HG02970 (cell line): ENCODE data around the gene AP1B1.

ENCODE experiments used
- ATAC-seq: cut with Tn5 transposase; IDR thresholded peaks from one replicate; pipeline ENCODE4 v1.9.1; 2021; ENCODE audit warnings: mild to moderate bottlenecking, moderate library complexity, moderate number of reproducible peaks; ENCODE audit not compliant: unreplicated experiment, low FRiP score

Gene AP1B1

GRCh38 chr22:29334696-29335344 lies 53.5 kb downstream of the AP1B1 start:
- no peak for ATAC-seq

- ATAC-seq = no peak
Observed at GRCh38 chr22:29334148-29334547, 54.2 kb downstream of the AP1B1 start.

- no peak for ATAC-seq
Observed at GRCh38 chr22:29332886-29333496, 55.4 kb downstream of the AP1B1 start.

DNA sequence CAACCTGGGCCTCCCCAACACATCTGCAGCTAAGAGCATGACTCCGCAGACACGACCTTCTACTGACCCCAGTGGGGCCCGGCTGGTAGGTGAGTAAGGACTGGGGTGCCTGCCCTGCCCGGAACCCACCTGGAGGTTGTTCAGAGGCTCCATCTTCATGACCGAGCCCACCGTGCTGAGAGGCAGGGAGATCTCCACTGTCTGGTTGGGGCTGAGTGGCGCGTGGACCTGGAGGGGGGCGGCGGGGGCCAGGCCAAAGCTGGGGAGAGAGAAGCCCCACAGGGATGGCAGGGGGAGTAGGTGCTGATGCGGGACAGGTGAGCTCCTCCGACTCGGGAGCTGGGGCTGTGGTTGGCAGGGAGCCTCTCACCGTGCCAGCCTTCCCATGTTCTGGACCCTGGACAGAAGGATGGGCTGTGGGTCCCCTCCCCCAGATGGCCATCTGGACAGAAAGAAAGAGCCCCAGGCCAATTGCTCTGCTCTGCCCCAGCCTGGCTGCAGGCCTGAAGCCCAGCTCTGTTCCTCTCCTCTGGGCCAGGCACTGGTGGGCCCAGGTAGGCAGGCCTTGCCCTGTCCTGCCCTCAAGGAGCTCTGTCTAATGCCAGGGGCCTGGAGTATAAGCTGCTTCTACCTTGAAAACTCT lies 56.6 kb downstream of the AP1B1 start:
- ATAC-seq = no peak

- no peak for ATAC-seq
Observed at GRCh38 chr22:29331213-29331612, 57.2 kb downstream of the AP1B1 start.

DNA sequence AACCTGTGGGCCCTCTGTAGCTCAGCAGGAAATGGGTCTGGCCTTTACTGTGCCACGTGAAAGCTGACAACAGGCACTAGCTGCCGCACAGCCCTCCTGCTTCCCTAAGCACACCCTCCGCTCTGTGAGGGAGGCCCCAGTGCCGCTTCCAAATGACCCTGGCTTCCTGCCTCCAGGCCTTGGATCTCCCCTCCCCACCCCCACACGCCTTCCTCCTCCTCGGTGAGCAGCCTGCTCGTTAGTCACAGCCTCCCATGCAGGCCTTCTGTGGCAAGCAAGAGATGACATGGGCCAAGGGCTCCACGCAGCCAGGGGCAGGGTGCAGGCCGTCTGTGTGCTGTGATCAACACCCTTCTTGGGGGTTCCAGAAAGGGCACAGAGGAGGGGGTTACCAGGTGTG lies 57.6 kb downstream of the AP1B1 start:
- ATAC-seq = no peak

DNA sequence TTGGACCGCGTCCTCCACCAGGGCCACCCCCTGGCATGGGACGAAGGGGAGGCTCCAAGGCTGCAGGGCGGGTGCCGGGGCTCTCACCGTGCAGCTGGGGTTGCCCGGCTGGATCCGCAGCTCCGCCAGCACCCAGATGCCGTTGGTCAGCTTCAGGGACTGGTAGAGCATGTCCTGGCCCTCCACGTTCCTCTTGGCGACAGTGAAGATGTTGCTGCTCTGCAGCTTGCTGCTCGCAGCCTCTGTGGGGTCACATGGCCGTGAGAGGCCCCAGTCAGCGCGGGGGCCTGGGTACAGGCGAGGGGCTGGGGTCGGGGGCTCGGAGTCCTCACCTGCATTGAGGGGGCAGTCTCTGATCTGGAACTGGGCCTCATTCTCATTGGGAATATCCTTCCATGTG lies 58.1 kb downstream of the AP1B1 start:
- no peak for ATAC-seq

DNA sequence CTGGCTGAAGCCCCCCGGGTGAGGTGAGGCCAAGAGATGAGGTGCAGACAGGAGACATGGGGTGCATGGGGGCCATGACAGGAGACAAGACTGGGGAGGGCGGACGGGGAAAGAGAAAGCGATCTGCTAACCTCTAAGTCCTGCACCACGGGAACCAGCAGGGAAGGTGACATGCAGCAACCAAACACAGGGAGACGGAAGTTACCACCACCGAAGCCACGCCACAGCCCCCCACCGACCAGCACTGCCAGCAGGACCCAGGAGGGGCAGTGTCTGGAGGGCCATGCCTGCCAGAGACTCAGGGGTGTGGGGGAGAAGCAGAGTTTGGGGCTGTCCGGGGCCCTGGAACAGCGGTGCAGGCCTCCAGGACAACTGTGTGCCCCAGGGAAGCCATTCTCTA lies 58.8 kb downstream of the AP1B1 start:
- ATAC-seq = no peak

GRCh38 chr22:29328566-29329500 lies 59.5 kb downstream of the AP1B1 start:
- no peak for ATAC-seq

DNA sequence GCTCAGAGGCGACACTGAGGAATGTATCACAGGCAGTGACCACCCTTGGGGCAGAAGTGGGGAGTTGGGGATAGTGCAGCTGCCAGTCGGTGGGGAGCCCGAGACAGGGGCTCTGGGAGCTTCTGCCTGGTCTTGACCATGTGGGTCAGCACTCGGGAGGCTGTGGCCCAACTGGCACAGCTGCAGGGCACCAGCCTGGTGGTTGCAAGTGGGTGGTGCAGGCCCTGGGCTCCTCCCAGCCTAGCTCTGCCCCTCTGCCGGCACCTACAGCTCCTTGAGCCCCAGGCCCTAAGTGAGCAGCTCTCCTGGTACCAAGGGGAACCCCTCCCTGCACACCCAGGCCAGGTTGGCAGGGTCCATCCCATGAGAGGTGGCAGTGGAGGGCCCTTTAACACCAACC lies 60.3 kb downstream of the AP1B1 start:
- ATAC-seq = no peak

DNA sequence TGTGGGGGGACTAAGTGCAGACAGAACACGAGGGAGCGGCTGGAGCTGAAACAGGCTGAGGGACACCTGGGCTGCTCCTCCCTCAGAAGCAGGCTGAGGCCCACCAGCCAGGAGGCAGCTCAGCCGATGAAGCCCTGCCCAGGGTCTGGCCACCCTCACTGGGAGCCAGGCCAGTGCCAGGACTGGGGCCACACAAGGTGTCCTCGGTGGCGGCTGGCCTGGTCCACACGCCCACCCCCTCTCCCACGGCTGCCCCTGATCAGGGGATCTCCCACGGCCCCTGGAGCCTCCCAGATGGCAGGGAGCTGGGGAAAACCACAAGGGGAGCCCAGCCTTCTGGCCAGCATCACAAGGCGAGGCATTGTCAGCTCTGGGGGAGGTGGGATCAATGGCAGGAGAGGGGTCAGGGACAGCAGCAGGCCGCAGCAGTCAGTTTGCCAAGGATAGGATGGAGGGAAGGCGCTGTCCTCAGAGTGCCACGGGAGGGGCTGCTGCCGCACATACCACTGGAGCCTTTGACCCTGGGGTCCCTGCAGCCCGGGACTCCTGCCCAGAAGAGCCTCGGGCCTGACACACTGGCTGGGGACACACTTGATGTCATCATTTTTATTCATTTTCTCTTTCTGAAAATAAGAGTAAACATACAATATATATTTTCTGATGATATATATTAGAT lies 61.1 kb downstream of the AP1B1 start:
- no peak for ATAC-seq

- ATAC-seq = no peak
Observed at GRCh38 chr22:29326481-29326880, 61.9 kb downstream of the AP1B1 start.

DNA sequence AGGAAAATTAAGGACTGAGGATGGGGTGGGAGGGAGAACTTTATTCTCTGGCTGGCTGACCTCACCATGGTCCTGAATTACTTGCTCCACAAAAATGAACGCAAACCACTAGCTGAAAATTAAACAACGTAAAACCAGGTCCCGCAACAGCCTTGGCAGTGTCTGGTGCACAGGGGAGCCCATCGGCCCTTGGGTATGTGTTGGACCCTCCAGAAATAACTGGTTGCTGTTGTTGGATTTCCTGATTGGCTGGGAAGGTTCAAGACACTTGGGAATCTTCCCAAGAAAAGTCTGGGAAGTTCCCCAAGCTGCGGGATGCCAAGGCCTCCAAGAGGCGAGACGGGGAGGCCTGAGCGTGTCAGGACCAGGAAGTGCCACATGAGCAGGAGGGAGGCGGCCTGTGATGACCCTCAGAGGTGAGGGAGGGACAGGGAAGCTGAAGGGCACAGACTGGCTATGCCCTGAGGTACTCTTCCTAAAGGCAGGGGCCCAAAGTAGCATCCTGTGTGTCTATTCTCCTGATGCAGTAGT lies 62.5 kb downstream of the AP1B1 start:
- no peak for ATAC-seq

DNA sequence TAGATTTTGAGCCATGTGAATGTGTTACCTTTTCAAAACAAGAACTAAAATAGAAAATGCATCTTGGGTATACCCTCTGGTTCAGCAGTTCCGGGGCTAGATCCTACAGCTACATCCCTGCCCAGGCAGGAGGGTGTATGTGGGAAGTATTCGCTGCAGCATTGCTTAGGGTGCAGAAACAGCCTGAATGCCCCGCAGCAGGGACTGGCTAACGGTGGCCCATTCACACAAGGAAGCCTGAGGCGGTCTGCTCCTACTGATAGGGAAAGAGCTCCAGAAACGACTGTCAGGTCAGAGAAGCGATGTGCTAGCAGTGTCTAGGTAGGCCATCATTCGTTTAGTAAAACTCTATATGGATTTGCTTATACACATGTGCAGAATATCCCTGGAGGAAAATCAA lies 63.0 kb downstream of the AP1B1 start:
- ATAC-seq = no peak

GRCh38 chr22:29323641-29324040 lies 64.7 kb downstream of the AP1B1 start:
- no peak for ATAC-seq

- no peak for ATAC-seq
Observed at GRCh38 chr22:29320546-29320945, 67.8 kb downstream of the AP1B1 start.

DNA sequence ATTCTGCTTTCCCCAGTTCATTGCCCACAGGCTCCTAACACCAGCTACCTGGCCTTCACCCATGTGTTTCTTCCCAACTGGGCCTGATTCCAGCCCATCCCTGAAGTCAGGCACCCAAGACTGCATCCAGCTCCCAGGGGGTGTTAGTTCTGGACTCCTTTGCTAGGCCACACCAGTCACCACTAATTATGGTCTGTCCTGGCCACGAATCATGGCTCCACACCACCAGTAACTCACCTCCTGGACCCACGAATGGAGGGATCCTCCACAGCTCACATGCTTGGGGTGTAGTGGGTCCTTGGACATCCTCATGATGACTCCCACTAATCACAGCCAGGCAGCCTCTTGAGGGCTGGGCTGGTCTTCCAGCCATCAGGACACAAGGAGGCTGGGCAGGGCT lies 69.3 kb downstream of the AP1B1 start:
- no peak for ATAC-seq

- ATAC-seq = no peak
Observed at GRCh38 chr22:29317827-29318454, 70.4 kb downstream of the AP1B1 start.

GRCh38 chr22:29316141-29316828 lies 72.1 kb downstream of the AP1B1 start:
- no peak for ATAC-seq
